Fibroblast of skin of back (primary cell): ENCODE results near the gene PELI2.
A peak's percentile ranks its signal among the peaks of the same experiment; 100 is the strongest.

ENCODE experiments used
- DNase-seq: peaks from one replicate; pipeline ENCODE4 v3.0.0-alpha.2; 2013

The PELI2 gene

GRCh38 chr14:56313789-56314188 lies 195.6 kb downstream of the PELI2 start:
- DNase-seq = no peak

- no peak for DNase-seq
These were observed 200.3 kb downstream of the PELI2 start for GRCh38 chr14:56318393-56319115.

GRCh38 chr14:56321861-56322260 lies 203.7 kb downstream of the PELI2 start:
- no peak for DNase-seq

GRCh38 chr14:56322531-56322930 lies 204.3 kb downstream of the PELI2 start:
- no peak for DNase-seq

- peak; percentile 18 for DNase-seq
These were observed 206.2 kb downstream of the PELI2 start for GRCh38 chr14:56324454-56324853.

GRCh38 chr14:56324856-56325699 lies 206.9 kb downstream of the PELI2 start:
- peak; percentile 63 for DNase-seq

GRCh38 chr14:56328021-56328420 lies 209.8 kb downstream of the PELI2 start:
- DNase-seq = no peak

- no peak for DNase-seq
These were observed 213.5 kb downstream of the PELI2 start for GRCh38 chr14:56331592-56332216.

GRCh38 chr14:56333359-56334292 lies 215.4 kb downstream of the PELI2 start:
- peak; percentile 86 for DNase-seq

GRCh38 chr14:56334458-56334857 lies 216.2 kb downstream of the PELI2 start:
- no peak for DNase-seq

- peak; percentile 78 for DNase-seq
These were observed 220.5 kb downstream of the PELI2 start for GRCh38 chr14:56338674-56339073.

GRCh38 chr14:56339855-56340701 lies 221.9 kb downstream of the PELI2 start:
- DNase-seq = peak; percentile 96

GRCh38 chr14:56340932-56341331 lies 222.7 kb downstream of the PELI2 start:
- no peak for DNase-seq

- DNase-seq = peak; percentile 79
These were observed 223.7 kb downstream of the PELI2 start for GRCh38 chr14:56341766-56342493.

GRCh38 chr14:56342494-56342942 lies 224.3 kb downstream of the PELI2 start:
- peak; percentile 71 for DNase-seq

- no peak for DNase-seq
These were observed 231.7 kb downstream of the PELI2 start for GRCh38 chr14:56349960-56350359.
